ENCODE measurements around the gene PPFIBP2. TPM values are rescaled to one million over a fixed set of nuclear protein-coding genes. Genes with fewer than 3 reads are reported as not detected.

Gene PPFIBP2
- total RNA-seq, 2 experiments from 2014 or later, result 102 to 182 TPM

DNA sequence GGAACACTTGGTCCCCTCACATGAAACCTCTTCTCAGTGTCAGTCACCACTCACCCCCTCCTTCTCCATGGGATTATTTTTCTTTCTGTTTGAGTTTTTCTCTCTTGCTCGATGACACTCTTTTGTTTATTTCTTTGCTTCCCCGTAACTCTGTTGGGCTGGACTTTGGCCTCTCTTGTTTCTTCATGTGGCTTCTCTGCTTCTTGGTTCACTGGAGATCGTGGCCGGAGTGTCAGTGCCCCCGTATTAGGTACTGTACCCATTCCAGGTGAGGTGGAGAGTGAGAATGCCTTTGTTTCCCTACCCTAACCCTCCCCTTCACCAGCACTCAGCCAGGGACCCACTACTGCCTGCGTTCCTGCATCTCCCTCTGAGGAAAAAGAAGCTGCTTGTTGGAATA, 127.0 kb downstream of the PPFIBP2 start:
- Histone ChIP-seq H3K27ac (ENCODE audit: low read depth, low read length, poor library complexity, severe bottlenecking) (no peak overlapping the region), H3K4me2 (ENCODE audit: low read length) (no peak overlapping the region), H4K20me1 (ENCODE audit: insufficient read depth, low read length) (no peaks in the 10 kb centered on the region), H3K36me3 (ENCODE audit: insufficient read depth, low read length) (peaks cover 96% of the 10 kb centered on the region), H3K79me2 (ENCODE audit: insufficient read depth, low read depth, low read length) (no peaks in the 10 kb centered on the region), H3K9me3 (ENCODE audit: low read length) (no peaks in the 10 kb centered on the region), H3K4me3 (ENCODE audit: low read depth, low read length, poor library complexity, severe bottlenecking) (no peak overlapping the region), H3K4me1 (ENCODE audit: insufficient read depth, low read length, poor library complexity, severe bottlenecking) (peaks cover 23% of the 10 kb centered on the region), H3K9me2 (ENCODE audit: insufficient read depth, low read length) (no peaks in the 10 kb centered on the region), H2AFZ (ENCODE audit: low read length) (no peak overlapping the region)
- ChIA-PET POLR2A (interaction anchor here (1.0 kb wide), 1 partner anchor 60 kb away, joined by 3 read pairs; no protein-coding TSS in a partner anchor), CTCF (ENCODE audit: unreplicated experiment) (no interaction called here)
- intact Hi-C loops (cut with micrococcal nuclease; ENCODE audit: unreplicated experiment), result no loop called here
- TF ChIP-seq, protein P1, sequence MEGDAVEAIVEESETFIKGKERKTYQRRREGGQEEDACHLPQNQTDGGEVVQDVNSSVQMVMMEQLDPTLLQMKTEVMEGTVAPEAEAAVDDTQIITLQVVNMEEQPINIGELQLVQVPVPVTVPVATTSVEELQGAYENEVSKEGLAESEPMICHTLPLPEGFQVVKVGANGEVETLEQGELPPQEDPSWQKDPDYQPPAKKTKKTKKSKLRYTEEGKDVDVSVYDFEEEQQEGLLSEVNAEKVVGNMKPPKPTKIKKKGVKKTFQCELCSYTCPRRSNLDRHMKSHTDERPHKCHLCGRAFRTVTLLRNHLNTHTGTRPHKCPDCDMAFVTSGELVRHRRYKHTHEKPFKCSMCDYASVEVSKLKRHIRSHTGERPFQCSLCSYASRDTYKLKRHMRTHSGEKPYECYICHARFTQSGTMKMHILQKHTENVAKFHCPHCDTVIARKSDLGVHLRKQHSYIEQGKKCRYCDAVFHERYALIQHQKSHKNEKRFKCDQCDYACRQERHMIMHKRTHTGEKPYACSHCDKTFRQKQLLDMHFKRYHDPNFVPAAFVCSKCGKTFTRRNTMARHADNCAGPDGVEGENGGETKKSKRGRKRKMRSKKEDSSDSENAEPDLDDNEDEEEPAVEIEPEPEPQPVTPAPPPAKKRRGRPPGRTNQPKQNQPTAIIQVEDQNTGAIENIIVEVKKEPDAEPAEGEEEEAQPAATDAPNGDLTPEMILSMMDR (conservative IDR thresholded peaks at IDR 0.05; ENCODE audit: low read length), result no peak
- TF ChIP-seq EZH2phosphoT487 (IDR thresholded peaks at IDR 0.05; ENCODE audit: borderline replicate concordance, low read depth, low read length), result no peak
- BruUV-seq (replicated peaks), result no TSS peak
- no peak for DNase-seq (ENCODE audit: low spot score)

GRCh38 chr11:7642747-7643146, 128.9 kb downstream of the PPFIBP2 start:
- Histone ChIP-seq H3K27ac (ENCODE audit: low read depth, low read length, poor library complexity, severe bottlenecking) (no peak overlapping the region), H3K36me3 (ENCODE audit: insufficient read depth, low read length) (peaks cover 96% of the 10 kb centered on the region), H4K20me1 (ENCODE audit: insufficient read depth, low read length) (no peaks in the 10 kb centered on the region), H3K9me3 (ENCODE audit: low read length) (no peaks in the 10 kb centered on the region), H3K4me2 (ENCODE audit: low read length) (no peak overlapping the region), H3K79me2 (ENCODE audit: insufficient read depth, low read depth, low read length) (no peaks in the 10 kb centered on the region), H3K4me3 (ENCODE audit: low read depth, low read length, poor library complexity, severe bottlenecking) (no peak overlapping the region), H3K9me2 (ENCODE audit: insufficient read depth, low read length) (no peaks in the 10 kb centered on the region), H2AFZ (ENCODE audit: low read length) (no peak overlapping the region), H3K4me1 (ENCODE audit: insufficient read depth, low read length, poor library complexity, severe bottlenecking) (peaks cover 18% of the 10 kb centered on the region)
- POLR2A ChIA-PET, result no interaction called here
- CTCF ChIA-PET (ENCODE audit: unreplicated experiment), result interaction anchor here (1.0 kb wide), 1 partner anchor 23 kb away, joined by 3 read pairs; no protein-coding TSS in a partner anchor
- intact Hi-C loops (cut with micrococcal nuclease; ENCODE audit: unreplicated experiment), result no loop called here
- TF ChIP-seq, protein P1 (conservative IDR thresholded peaks at IDR 0.05; ENCODE audit: low read length), result no peak
- no peak for TF ChIP-seq EZH2phosphoT487 (IDR thresholded peaks at IDR 0.05; ENCODE audit: borderline replicate concordance, low read depth, low read length)
- BruUV-seq (replicated peaks), result no TSS peak
- no peak for DNase-seq (ENCODE audit: low spot score)

DNA sequence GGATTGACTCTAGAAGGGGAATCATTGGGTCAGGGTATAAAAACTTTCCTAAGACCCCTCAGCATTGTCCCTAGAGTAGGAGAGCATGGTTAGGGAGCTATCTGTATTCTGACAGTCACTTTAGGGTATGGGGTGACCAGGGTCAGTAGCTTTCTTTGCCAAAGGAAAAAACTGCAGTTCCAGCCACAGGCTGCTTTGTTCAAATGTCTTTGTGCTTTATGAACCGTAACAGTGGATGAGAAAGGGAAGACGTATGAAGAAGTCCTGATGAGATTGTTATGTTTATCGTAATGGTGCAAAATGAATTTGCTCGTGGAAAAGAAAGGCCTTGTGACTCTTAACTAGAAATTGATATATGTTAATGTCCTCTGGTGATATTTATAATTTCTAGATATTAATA, 129.5 kb downstream of the PPFIBP2 start:
- Histone ChIP-seq H4K20me1 (ENCODE audit: insufficient read depth, low read length) (no peaks in the 10 kb centered on the region), H2AFZ (ENCODE audit: low read length) (no peak overlapping the region), H3K9me2 (ENCODE audit: insufficient read depth, low read length) (no peaks in the 10 kb centered on the region), H3K36me3 (ENCODE audit: insufficient read depth, low read length) (peaks cover 96% of the 10 kb centered on the region), H3K4me2 (ENCODE audit: low read length) (no peak overlapping the region), H3K4me3 (ENCODE audit: low read depth, low read length, poor library complexity, severe bottlenecking) (no peak overlapping the region), H3K4me1 (ENCODE audit: insufficient read depth, low read length, poor library complexity, severe bottlenecking) (peaks cover 14% of the 10 kb centered on the region), H3K9me3 (ENCODE audit: low read length) (no peaks in the 10 kb centered on the region), H3K79me2 (ENCODE audit: insufficient read depth, low read depth, low read length) (no peaks in the 10 kb centered on the region), H3K27ac (ENCODE audit: low read depth, low read length, poor library complexity, severe bottlenecking) (no peak overlapping the region)
- ChIA-PET CTCF (ENCODE audit: unreplicated experiment) (interaction anchor here (1.0 kb wide), 1 partner anchor 22 kb away, joined by 3 read pairs; no protein-coding TSS in a partner anchor), POLR2A (no interaction called here)
- intact Hi-C loops (cut with micrococcal nuclease; ENCODE audit: unreplicated experiment), result no loop called here
- BruUV-seq (replicated peaks), result no TSS peak
- no peak for DNase-seq (ENCODE audit: low spot score)
- TF ChIP-seq EZH2phosphoT487 (IDR thresholded peaks at IDR 0.05; ENCODE audit: borderline replicate concordance, low read depth, low read length), result no peak
- TF ChIP-seq, protein P1 (conservative IDR thresholded peaks at IDR 0.05; ENCODE audit: low read length), result no peak
